Natural killer cell treated with Interleukin-12 subunit alpha and Interleukin-12 subunit beta and Interleukin-15 and Interleukin-18, amount 100 ng/mL, for 72 hours (primary cell): ENCODE results near the gene LETMD1. TPM values are rescaled to one million over a fixed set of nuclear protein-coding genes. Genes with fewer than 3 reads are reported as not detected.

ENCODE experiments used
- ATAC-seq, 2 donors: fragments of 150-1000 bp; cut with Tn5 transposase in 1 of 2; sonication (Bioruptor Pico), chemical (Tn5 transposase) in 1 of 2; 2 replicates each; pipeline ENCODE4 v1.10.0; 2021
- DNase-seq: peaks from one replicate; pipeline ENCODE4 v3.0.0; 2022; ENCODE audit warnings: low spot score
- H3K27ac Mint-ChIP-seq, 2 donors: 1 replicate in 1 of 2; 2 replicates in 1 of 2; pipeline ENCODE4 v1.8.0; 2022; ENCODE audit warnings: mixed read lengths in 2 of 2, mild to moderate bottlenecking in 1 of 2, moderate library complexity in 1 of 2
- H3K27me3 Mint-ChIP-seq, 2 donors: 1 replicate in 1 of 2; 2 replicates in 1 of 2; pipeline ENCODE4 v1.8.0; 2022; ENCODE audit warnings: mixed read lengths in 2 of 2
- H3K36me3 Mint-ChIP-seq: one replicate; pipeline ENCODE4 v1.8.0; 2022; ENCODE audit warnings: mixed read lengths
- H3K4me1 Mint-ChIP-seq, 2 donors: 1 replicate in 1 of 2; 2 replicates in 1 of 2; pipeline ENCODE4 v1.8.0; 2022; ENCODE audit warnings: low read depth in 2 of 2, mixed read lengths in 2 of 2, mild to moderate bottlenecking in 1 of 2
- H3K4me3 Mint-ChIP-seq: one replicate; pipeline ENCODE4 v1.8.0; 2022; ENCODE audit warnings: mixed read lengths
- H3K9me3 Mint-ChIP-seq: 2 replicates; pipeline ENCODE4 v1.8.0; 2022; ENCODE audit warnings: mixed read lengths
- total RNA-seq, 2 donors: library from RNA; stranded (reverse); gene quantifications; one replicate each; pipeline ENCODE4 v1.2.3, GENCODE V29; 2022

Gene LETMD1
- total RNA-seq, 2 donors from 2014 or later, result 46.5 to 106 TPM

- Mint-ChIP-seq H3K4me3 (no peak overlapping the region), H3K27ac (no peak overlapping the region)
- no peak for ATAC-seq
These were observed 30.7 kb upstream of the LETMD1 start for GRCh38 chr12:51017452-51017851.

GRCh38 chr12:51018956-51019355 lies 29.2 kb upstream of the LETMD1 start:
- H3K27me3 Mint-ChIP-seq, result no peaks in the 10 kb centered on the region
- H3K27ac Mint-ChIP-seq, result peak overlapping the region in 1 of 2 donors; percentile 93
- ATAC-seq (no peak), DNase-seq (no peak)
- peaks cover 16 to 25% of the 10 kb centered on the region in 2 donors for H3K4me1 Mint-ChIP-seq
- no peak overlapping the region for H3K4me3 Mint-ChIP-seq
- no peaks in the 10 kb centered on the region for H3K36me3 Mint-ChIP-seq
- no peaks in the 10 kb centered on the region for H3K9me3 Mint-ChIP-seq

More at GRCh38 chr12:51017452-51017851, 30.7 kb upstream of the LETMD1 start:
- DNase-seq, result no peak
- Mint-ChIP-seq H3K4me1 (peaks cover 14 to 17% of the 10 kb centered on the region in 2 donors), H3K9me3 (no peaks in the 10 kb centered on the region), H3K36me3 (no peaks in the 10 kb centered on the region), H3K27me3 (no peaks in the 10 kb centered on the region)

GRCh38 chr12:51019927-51020326 lies 28.2 kb upstream of the LETMD1 start:
- H3K4me3 Mint-ChIP-seq, result no peak overlapping the region
- peaks cover 25 to 35% of the 10 kb centered on the region in 2 donors for H3K4me1 Mint-ChIP-seq
- H3K27ac Mint-ChIP-seq, result peak overlapping the region in 1 of 2 donors; percentile 93
- no peaks in the 10 kb centered on the region for H3K9me3 Mint-ChIP-seq
- no peaks in the 10 kb centered on the region for H3K36me3 Mint-ChIP-seq
- DNase-seq, result no peak
- no peak for ATAC-seq
- no peaks in the 10 kb centered on the region for H3K27me3 Mint-ChIP-seq

GRCh38 chr12:51020448-51021182 lies 27.5 kb upstream of the LETMD1 start:
- ATAC-seq, result no peak
- H3K9me3 Mint-ChIP-seq, result no peaks in the 10 kb centered on the region
- no peak for DNase-seq
- H3K27ac Mint-ChIP-seq, result peak overlapping the region; percentile 92 to 93
- H3K27me3 Mint-ChIP-seq, result no peaks in the 10 kb centered on the region
- H3K4me1 Mint-ChIP-seq, result peaks cover 32 to 41% of the 10 kb centered on the region in 2 donors
- H3K4me3 Mint-ChIP-seq, result peak overlapping the region; percentile 82
- no peaks in the 10 kb centered on the region for H3K36me3 Mint-ChIP-seq

- Mint-ChIP-seq H3K27ac (peak overlapping the region; percentile 92 to 93), H3K4me3 (peak overlapping the region; percentile 82), H3K9me3 (no peaks in the 10 kb centered on the region), H3K36me3 (no peaks in the 10 kb centered on the region), H3K27me3 (no peaks in the 10 kb centered on the region), H3K4me1 (peaks cover 36 to 41% of the 10 kb centered on the region in 2 donors)
- no peak for DNase-seq
- no peak for ATAC-seq
These were observed 26.4 kb upstream of the LETMD1 start for GRCh38 chr12:51021694-51022093.

- no peaks in the 10 kb centered on the region for H3K9me3 Mint-ChIP-seq
- no peaks in the 10 kb centered on the region for H3K36me3 Mint-ChIP-seq
- H3K27me3 Mint-ChIP-seq, result peaks cover 0 to 4% of the 10 kb centered on the region in 2 donors
- peak overlapping the region; percentile 95 for H3K4me3 Mint-ChIP-seq
- DNase-seq (no peak), ATAC-seq (no peak)
- H3K27ac Mint-ChIP-seq, result peak overlapping the region; percentile 92 to 93
- peaks cover 40 to 48% of the 10 kb centered on the region in 2 donors for H3K4me1 Mint-ChIP-seq
These were observed 24.3 kb upstream of the LETMD1 start for GRCh38 chr12:51023625-51024382.

- H3K4me1 Mint-ChIP-seq, result peaks cover 39 to 48% of the 10 kb centered on the region in 2 donors
- DNase-seq, result no peak
- no peaks in the 10 kb centered on the region for H3K36me3 Mint-ChIP-seq
- peak overlapping the region; percentile 92 to 93 for H3K27ac Mint-ChIP-seq
- no peak for ATAC-seq
- peak overlapping the region; percentile 95 for H3K4me3 Mint-ChIP-seq
- H3K27me3 Mint-ChIP-seq, result peaks cover 0 to 4% of the 10 kb centered on the region in 2 donors
- no peaks in the 10 kb centered on the region for H3K9me3 Mint-ChIP-seq
These were observed 22.7 kb upstream of the LETMD1 start for GRCh38 chr12:51025338-51025835.

GRCh38 chr12:51025836-51026638 lies 22.1 kb upstream of the LETMD1 start, which contains the start of gene SLC11A2:
TSS of gene SLC11A2 (minus strand) at chr12:51026384. CDS start at chr12:51010728, 15,656 bp downstream.
- peaks cover 34 to 46% of the 10 kb centered on the region in 2 donors for H3K4me1 Mint-ChIP-seq
- H3K9me3 Mint-ChIP-seq, result no peaks in the 10 kb centered on the region
- H3K27me3 Mint-ChIP-seq, result peaks cover 0 to 4% of the 10 kb centered on the region in 2 donors
- H3K36me3 Mint-ChIP-seq, result no peaks in the 10 kb centered on the region
- peak within 1 kb of the TSS; percentile 95 for H3K4me3 Mint-ChIP-seq
- DNase-seq, result peak; percentile 96
- ATAC-seq, result peak; percentile 98
- peak within 1 kb of the TSS; percentile 92 to 93 for H3K27ac Mint-ChIP-seq

GRCh38 chr12:51027342-51027835 lies 20.7 kb upstream of the LETMD1 start:
- no peak for ATAC-seq
- no peak for DNase-seq
- peak overlapping the region in 1 of 2 donors; percentile 80 for H3K27ac Mint-ChIP-seq
- no peaks in the 10 kb centered on the region for H3K9me3 Mint-ChIP-seq
- H3K36me3 Mint-ChIP-seq, result no peaks in the 10 kb centered on the region
- peaks cover 0 to 4% of the 10 kb centered on the region in 2 donors for H3K27me3 Mint-ChIP-seq
- H3K4me3 Mint-ChIP-seq, result peak overlapping the region; percentile 39
- H3K4me1 Mint-ChIP-seq, result peaks cover 24 to 35% of the 10 kb centered on the region in 2 donors

GRCh38 chr12:51028126-51028812 lies 19.9 kb upstream of the LETMD1 start:
- DNase-seq, result no peak
- H3K4me3 Mint-ChIP-seq, result no peak overlapping the region
- ATAC-seq, result no peak
- H3K4me1 Mint-ChIP-seq, result peaks cover 24 to 28% of the 10 kb centered on the region in 2 donors
- no peaks in the 10 kb centered on the region for H3K9me3 Mint-ChIP-seq
- peaks cover 0 to 4% of the 10 kb centered on the region in 2 donors for H3K27me3 Mint-ChIP-seq
- no peak overlapping the region for H3K27ac Mint-ChIP-seq
- no peaks in the 10 kb centered on the region for H3K36me3 Mint-ChIP-seq

GRCh38 chr12:51028813-51029150 lies 19.3 kb upstream of the LETMD1 start:
- H3K36me3 Mint-ChIP-seq, result no peaks in the 10 kb centered on the region
- no peak overlapping the region for H3K4me3 Mint-ChIP-seq
- no peak overlapping the region for H3K27ac Mint-ChIP-seq
- H3K9me3 Mint-ChIP-seq, result no peaks in the 10 kb centered on the region
- DNase-seq (no peak), ATAC-seq (no peak)
- peaks cover 24% of the 10 kb centered on the region in 2 donors for H3K4me1 Mint-ChIP-seq
- H3K27me3 Mint-ChIP-seq, result peaks cover 0 to 4% of the 10 kb centered on the region in 2 donors

GRCh38 chr12:51033048-51033447 lies 15.1 kb upstream of the LETMD1 start:
- ATAC-seq (no peak), DNase-seq (no peak)
- no peaks in the 10 kb centered on the region for H3K27me3 Mint-ChIP-seq
- H3K27ac Mint-ChIP-seq, result no peak overlapping the region
- no peaks in the 10 kb centered on the region for H3K4me1 Mint-ChIP-seq
- H3K4me3 Mint-ChIP-seq, result no peak overlapping the region
- no peaks in the 10 kb centered on the region for H3K36me3 Mint-ChIP-seq
- no peaks in the 10 kb centered on the region for H3K9me3 Mint-ChIP-seq
